Erythroblast (primary cell): Measurements from ENCODE around the gene FBXL5.

Source experiments
- DNase-seq, 2 experiments: peaks; one replicate each; lab custom pipeline; 2025; lab: John Stamatoyannopoulos, UW
- GATA1 ChIP-seq: IDR thresholded peaks from 2 replicates; pipeline ENCODE4 v1.6.1; 2011; ENCODE audit warnings: low read depth, mild to moderate bottlenecking, control low read depth, low read length, moderate library complexity
- POLR2A ChIP-seq: IDR thresholded peaks from 2 replicates; pipeline ENCODE4 v1.6.1; 2011; ENCODE audit warnings: mild to moderate bottlenecking, low read length

Gene FBXL5

DNA sequence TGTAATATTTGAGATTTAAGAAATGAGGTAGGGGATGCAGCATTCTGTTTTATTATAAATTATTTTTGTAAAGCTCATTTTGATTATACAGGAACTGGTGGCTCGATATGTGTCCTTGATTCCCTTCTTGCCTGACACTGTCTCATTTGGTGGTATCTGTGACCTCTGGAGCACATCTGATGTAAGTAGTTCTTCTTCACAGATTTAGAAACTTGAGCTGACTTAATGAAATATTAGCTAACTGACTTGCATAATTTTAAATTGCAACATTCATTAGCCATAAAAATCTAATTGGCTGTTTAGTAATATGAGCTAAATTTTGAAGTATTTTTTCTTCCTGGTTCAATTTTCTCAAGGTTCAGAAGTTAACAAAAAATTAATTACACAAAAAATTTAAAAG lies 69.1 kb downstream of the FBXL5 start:
- no peak for TF ChIP-seq POLR2A
- TF ChIP-seq GATA1: no peak

DNA sequence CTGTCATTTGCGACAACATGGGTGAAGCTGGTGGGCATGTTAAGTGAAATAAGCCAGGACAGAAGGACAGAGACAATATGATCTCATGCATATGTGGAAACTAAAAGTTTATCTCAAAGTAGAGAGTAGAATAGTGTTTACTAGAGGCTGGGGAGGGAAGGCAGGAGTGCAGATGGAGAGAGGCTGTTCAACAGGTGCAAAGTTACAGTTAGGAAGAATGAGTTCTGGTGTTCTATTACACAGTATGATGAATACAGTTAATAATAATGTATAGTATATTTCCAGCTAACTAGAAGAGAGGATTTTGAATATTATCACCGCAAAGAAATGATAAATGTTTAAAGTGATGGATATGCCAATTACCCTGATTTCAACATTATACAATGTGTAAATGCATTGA lies 69.8 kb downstream of the FBXL5 start:
- DNase-seq: no peak
- no peak for TF ChIP-seq POLR2A

More for the DNA sequence above, 69.1 kb downstream of the FBXL5 start:
- DNase-seq: no peak

DNA sequence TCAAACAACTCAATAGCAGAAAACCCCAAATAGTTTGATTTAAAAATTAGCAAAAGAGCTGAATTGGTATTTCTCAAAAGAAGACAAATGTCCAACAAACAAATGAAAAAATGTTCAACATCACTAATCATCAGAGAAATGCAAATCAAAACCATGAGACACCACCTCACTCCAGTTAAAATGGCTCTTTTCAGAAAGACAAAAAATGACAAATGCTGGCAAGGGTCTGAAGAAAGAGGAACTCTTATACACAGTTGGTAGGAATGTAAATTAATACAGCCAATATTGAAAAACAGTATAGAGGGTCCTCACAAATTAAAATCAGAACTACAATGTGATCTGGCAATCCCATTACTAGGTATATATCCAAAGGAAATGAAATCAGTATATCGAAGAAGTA lies 70.4 kb downstream of the FBXL5 start:
- no peak for DNase-seq
- TF ChIP-seq POLR2A (no peak), GATA1 (no peak)

DNA sequence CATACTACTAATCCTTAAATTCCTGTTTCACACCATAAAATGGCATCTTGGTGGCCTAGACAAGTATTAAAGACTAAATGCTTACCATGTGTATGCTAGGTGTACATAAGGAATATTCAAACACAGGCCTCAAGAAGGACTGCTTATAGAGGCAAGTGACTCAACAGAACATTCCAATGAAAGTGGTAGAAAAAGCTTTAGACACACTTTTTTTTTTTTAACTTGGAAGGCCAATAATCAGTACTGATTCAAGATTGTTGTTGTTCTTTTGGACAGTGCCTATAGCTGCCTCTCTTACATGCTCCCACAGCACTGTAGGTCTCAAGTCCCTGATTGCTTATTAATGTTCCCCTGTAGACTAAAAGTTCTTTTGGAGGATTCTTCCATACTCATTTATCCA lies 77.6 kb downstream of the FBXL5 start:
- no peak for DNase-seq
- TF ChIP-seq POLR2A (no peak), GATA1 (no peak)

DNA sequence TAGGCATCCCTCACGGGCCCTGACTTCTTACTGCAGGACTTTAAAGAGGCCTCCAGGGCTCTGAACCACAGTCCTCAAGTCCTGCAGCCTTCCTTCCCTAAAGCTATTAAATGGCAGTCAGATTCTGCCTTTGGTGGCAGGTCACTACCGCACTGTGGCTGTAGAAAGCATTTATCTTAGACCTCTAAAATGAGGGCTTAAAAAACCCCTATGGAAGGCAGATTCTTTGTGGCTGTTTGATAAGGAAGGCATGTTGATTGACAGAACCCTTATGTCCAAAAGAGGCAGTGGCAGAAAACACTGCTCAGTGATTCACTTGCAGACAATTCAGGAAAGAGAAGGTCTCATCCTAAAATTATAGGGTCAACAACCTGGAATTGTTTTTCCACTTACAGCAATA lies 79.2 kb downstream of the FBXL5 start:
- DNase-seq: no peak
- TF ChIP-seq GATA1 (no peak), POLR2A (no peak)

DNA sequence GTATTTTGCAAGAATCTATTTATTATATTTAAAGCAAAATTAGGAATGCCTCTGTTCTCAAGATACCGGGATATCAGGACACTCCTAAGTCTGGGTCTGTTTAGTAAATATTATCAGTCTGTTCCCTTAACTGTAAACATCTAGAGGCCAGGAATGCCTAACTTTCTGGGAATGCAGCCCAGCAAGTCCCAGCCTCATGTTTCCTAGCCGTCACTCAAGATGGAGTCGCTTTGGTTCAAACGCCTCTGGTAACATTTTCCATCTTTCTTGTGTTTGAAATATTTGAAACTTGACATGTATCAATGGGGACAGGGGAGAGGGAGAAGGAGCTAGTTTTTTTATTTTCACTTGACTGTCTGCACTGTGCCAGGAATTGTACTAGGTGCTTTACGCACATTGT lies 85.4 kb downstream of the FBXL5 start:
- DNase-seq: no peak
- TF ChIP-seq GATA1: no peak
- no peak for TF ChIP-seq POLR2A

DNA sequence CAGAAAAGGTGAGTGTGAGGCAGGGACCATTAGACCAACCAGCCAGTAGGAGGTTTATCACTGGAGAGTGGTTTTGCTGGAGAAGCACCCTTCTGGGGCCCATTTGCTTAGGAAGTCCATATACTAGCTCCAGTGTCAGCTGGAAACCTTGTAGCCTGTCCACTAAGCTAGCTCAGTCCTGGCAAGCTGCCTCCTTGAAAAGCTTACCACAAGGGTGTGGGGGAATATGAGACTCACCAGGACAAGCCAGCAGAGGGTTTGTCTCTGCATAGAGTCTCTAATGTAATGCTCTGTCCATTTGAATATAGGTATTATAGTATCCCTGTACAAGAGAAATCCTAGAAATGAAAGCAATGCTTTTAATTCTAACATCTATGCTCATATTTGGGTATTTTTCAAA lies 86.3 kb downstream of the FBXL5 start:
- no peak for DNase-seq
- TF ChIP-seq POLR2A: no peak
- TF ChIP-seq GATA1: no peak

DNA sequence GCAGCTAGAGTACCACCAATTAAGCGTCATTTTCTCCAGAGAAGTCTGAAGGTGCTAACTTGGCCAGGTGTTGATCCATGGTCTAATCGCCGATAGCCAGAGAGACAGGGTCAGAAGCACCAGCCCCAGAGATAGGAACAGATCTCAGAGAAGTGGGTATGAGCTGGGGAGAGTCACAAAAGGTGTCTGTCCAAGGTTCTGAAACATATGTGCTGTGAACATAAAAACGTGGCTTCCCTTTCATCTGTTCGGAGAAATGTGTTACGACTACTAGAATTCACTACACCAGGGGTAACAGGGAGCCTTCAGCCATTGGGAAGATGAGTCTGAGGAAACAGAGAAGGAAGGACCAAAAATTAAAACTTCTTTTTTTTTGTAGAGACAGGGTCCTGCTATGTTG lies 91.3 kb downstream of the FBXL5 start:
- no peak for DNase-seq
- TF ChIP-seq GATA1 (no peak), POLR2A (no peak)

DNA sequence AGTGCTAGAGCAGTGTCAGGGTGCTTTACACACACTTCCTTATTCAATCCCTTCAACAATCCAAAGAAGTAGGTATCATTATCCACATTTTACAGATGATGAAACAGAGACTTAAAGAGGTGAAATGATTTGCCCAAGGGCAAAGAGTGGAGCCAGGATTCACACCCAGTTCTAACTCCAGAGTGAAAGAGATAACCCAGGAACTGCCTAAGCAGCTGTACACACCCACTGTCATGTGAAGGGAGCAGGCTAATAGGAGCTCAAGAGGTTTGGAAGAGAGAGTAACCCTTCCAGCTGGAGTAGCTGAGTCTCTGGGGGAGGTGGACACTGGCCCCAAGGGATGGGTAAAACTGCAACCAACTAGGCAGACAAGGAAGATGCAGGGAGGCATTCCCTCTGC lies 92.5 kb downstream of the FBXL5 start:
- DNase-seq: peak; percentile 20 to 58
- TF ChIP-seq POLR2A (no peak), GATA1 (no peak)

DNA sequence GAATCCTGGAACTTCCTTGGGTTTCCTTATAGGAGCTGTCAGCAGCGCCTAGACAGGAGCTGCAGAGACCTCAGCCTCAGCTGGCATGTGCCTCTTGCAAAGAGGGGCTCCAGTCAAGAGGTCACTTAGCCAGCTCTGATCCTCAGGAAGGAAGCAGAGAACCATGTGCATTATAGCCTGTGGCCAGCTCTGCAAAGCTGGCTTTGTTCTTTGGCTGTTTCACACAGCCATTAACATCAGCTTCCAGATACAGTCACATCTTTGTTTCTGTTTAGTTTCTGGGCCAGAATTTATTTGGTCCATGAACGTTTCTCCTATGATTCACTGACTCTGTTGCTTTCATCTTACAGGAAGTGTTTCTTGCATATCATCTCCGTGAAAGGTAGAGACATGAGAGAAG lies 93.0 kb downstream of the FBXL5 start:
- TF ChIP-seq GATA1: no peak
- no peak for TF ChIP-seq POLR2A
- DNase-seq: no peak

DNA sequence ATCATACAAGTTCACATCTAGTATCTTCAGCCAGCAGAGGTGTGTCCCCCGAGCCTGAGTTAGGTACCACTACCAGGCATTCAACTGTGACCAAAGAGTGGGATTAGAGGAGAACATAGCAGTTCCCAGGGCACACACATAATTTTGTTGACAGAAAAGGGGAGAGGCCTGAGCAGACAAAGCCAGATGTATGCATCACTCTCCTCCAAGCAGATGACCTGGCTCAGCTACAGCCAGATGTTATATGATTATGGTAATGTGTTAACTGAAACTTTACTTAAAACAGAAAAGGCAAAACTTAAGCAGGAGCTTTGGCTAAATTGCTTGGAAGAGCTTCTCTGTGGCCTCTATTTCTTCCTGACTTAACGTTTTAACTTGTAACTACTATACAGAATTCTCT lies 96.6 kb downstream of the FBXL5 start:
- no peak for DNase-seq
- TF ChIP-seq GATA1 (no peak), POLR2A (no peak)

DNA sequence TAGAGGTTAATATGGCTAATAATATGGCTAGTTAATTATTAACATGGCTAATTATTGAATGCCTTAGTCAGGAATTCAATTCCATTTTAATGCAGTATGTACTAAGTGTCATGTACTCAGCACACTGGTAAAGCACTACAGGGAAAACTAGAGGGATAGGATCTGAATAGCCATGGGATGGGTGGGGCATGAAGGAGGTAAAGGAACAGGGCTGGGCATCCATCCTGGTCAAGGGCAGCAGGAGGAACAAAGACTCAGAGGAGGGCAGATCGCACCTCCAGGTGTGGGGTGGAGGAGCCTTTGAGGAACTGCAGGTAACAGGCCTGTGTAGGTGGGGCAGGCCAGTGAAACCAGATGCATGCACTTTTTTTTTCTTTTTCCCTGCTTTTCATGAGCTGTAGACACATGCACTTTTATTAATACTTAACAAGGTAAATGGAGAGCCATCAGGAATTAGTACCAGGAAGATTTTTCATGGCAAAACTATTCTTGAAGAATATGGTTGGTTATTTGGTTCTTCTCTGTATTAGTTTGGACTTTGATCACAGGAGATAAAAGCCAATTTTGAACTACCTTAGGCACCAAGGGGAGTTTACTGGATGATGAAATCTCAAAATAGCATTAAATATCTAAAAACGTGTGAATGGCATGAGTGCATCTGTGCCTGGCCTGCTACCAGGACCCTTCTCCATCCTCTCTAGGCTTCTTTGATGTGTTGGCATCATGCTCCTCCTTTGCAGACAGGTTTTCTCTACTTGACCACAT lies 97.2 kb downstream of the FBXL5 start:
- DNase-seq: no peak
- no peak for TF ChIP-seq POLR2A
- TF ChIP-seq GATA1: no peak

DNA sequence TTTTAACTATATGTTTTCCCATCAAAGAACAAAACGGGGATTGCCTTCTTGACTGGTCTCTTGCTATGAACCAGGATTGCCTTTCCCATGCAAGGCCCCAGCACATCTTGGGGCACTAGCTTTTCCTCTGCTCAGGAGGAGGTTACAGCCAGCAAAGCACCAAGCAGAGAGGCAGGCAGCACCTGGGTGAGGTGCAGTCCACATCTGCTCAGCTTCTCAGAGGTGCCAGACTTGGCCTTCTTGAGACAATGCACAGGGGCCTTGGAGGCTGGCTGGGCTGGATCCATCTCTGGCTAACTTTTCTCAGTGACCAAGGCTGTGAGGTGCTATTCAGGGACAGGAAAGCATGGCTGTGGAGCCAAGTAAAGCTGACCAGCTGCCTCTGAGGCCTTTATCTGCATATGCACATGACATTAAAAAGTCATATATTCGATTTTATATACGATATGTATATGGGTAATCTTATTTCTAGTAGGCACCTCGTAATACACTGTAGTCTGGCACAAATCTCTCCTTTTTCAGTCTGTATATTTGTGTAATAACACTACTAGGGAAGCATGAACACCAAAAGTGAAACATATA lies 98.6 kb downstream of the FBXL5 start:
- TF ChIP-seq GATA1 (no peak), POLR2A (no peak)
- no peak for DNase-seq
